NCI-H2227 (cell line): ENCODE results near the gene SLC7A5.
A peak's percentile ranks its signal among the peaks of the same experiment; 100 is the strongest.

ENCODE experiments used
- DNase-seq: peaks from one replicate; lab custom pipeline; 2025; ENCODE audit not compliant: unreplicated experiment; lab: John Stamatoyannopoulos, UW

The SLC7A5 gene

GRCh38 chr16:87847785-87848675, 21.3 kb downstream of the SLC7A5 start:
- DNase-seq: no peak

GRCh38 chr16:87847467-87847784, 21.9 kb downstream of the SLC7A5 start:
- DNase-seq: no peak

GRCh38 chr16:87846705-87847466, 22.4 kb downstream of the SLC7A5 start:
- DNase-seq: no peak

GRCh38 chr16:87845807-87846619, 23.3 kb downstream of the SLC7A5 start:
- no peak for DNase-seq

- no peak for DNase-seq
Measured at GRCh38 chr16:87845213-87845612, 24.1 kb downstream of the SLC7A5 start.

GRCh38 chr16:87844809-87845208, 24.5 kb downstream of the SLC7A5 start:
- DNase-seq: no peak

GRCh38 chr16:87844120-87844733, 25.1 kb downstream of the SLC7A5 start:
- peak; percentile 37 for DNase-seq

- no peak for DNase-seq
Measured at GRCh38 chr16:87843678-87844105, 25.6 kb downstream of the SLC7A5 start.

GRCh38 chr16:87842209-87842869, 27.0 kb downstream of the SLC7A5 start:
- no peak for DNase-seq

- no peak for DNase-seq
Measured at GRCh38 chr16:87841340-87842208, 27.7 kb downstream of the SLC7A5 start.

GRCh38 chr16:87840271-87840978, 28.9 kb downstream of the SLC7A5 start:
- DNase-seq: no peak

- no peak for DNase-seq
Measured at GRCh38 chr16:87839542-87840270, 29.6 kb downstream of the SLC7A5 start.

GRCh38 chr16:87838643-87839541, 30.4 kb downstream of the SLC7A5 start:
- DNase-seq: no peak

GRCh38 chr16:87837627-87838289, 31.5 kb downstream of the SLC7A5 start:
- DNase-seq: no peak

- DNase-seq: no peak
Measured at GRCh38 chr16:87836844-87837581, 32.3 kb downstream of the SLC7A5 start.

- no peak for DNase-seq
Measured at GRCh38 chr16:87836346-87836843, 32.9 kb downstream of the SLC7A5 start.
